GM23248 (cell line): ENCODE data around the gene RUFY2. TPM values are rescaled to one million over a fixed set of nuclear protein-coding genes. Genes with fewer than 3 reads are reported as not detected.

Experiments used
- DNase-seq: peaks from one replicate; pipeline ENCODE4 v3.0.0-alpha.2; 2015
- H2AFZ ChIP-seq: fragments of 200-600 bp; sonication (generic); 2 replicates; pipeline ENCODE4 v1.6.1; 2016; ENCODE audit warnings: antibody characterized with exemption
- H3F3A ChIP-seq: fragments of 200-600 bp; sonication (generic); 2 replicates; pipeline ENCODE4 v1.6.1; 2016; ENCODE audit warnings: mild to moderate bottlenecking, antibody characterized with exemption, mixed run types; ENCODE audit not compliant: insufficient read depth
- H3K27ac ChIP-seq: fragments of 200-600 bp; sonication (generic); 2 replicates; pipeline ENCODE4 v1.5.1; 2016; ENCODE audit warnings: mild to moderate bottlenecking
- H3K27me3 ChIP-seq: fragments of 200-600 bp; sonication (generic); replicated peaks from 2 replicates; pipeline ENCODE4 v1.6.1; 2016; ENCODE audit warnings: mild to moderate bottlenecking; ENCODE audit not compliant: insufficient read depth
- H3K36me3 ChIP-seq: fragments of 200-600 bp; sonication (generic); 2 replicates; pipeline ENCODE4 v1.6.1; 2016; ENCODE audit warnings: low read depth, mild to moderate bottlenecking
- H3K4me1 ChIP-seq: fragments of 200-600 bp; sonication (generic); 2 replicates; pipeline ENCODE4 v1.6.1; 2016; ENCODE audit warnings: mild to moderate bottlenecking; ENCODE audit not compliant: insufficient read depth
- H3K4me2 ChIP-seq: fragments of 200-600 bp; sonication (generic); one replicate; pipeline ENCODE4 v1.6.1; 2016; ENCODE audit warnings: mild to moderate bottlenecking; ENCODE audit not compliant: unreplicated experiment
- H3K4me3 ChIP-seq: fragments of 200-600 bp; sonication (generic); 2 replicates; pipeline ENCODE4 v1.5.1; 2016; ENCODE audit warnings: mild to moderate bottlenecking
- H3K79me2 ChIP-seq: fragments of 200-600 bp; sonication (generic); 2 replicates; pipeline ENCODE4 v1.6.1; 2016; ENCODE audit warnings: mild to moderate bottlenecking; ENCODE audit not compliant: insufficient read depth
- H3K9ac ChIP-seq: fragments of 200-600 bp; sonication (generic); 2 replicates; pipeline ENCODE4 v1.6.1; 2016; ENCODE audit warnings: mild to moderate bottlenecking
- H3K9me2 ChIP-seq: fragments of 200-600 bp; sonication (generic); 2 replicates; pipeline ENCODE4 v1.6.1; 2016; ENCODE audit warnings: mixed run types, mild to moderate bottlenecking, moderate library complexity; ENCODE audit not compliant: insufficient read depth
- H3K9me3 ChIP-seq: fragments of 200-600 bp; sonication (generic); one replicate; pipeline ENCODE4 v1.6.1; 2017; ENCODE audit warnings: low read depth
- H4K20me1 ChIP-seq: fragments of 200-600 bp; sonication (generic); 2 replicates; pipeline ENCODE4 v1.6.0; 2016; ENCODE audit not compliant: insufficient read depth
- EZH2 ChIP-seq: fragments of 200-600 bp; sonication (generic); IDR thresholded peaks from 2 replicates; pipeline ENCODE4 v1.6.1; 2018; ENCODE audit warnings: antibody characterized with exemption, mild to moderate bottlenecking; ENCODE audit not compliant: insufficient read depth, poor library complexity, severe bottlenecking
- EZH2phosphoT487 ChIP-seq: fragments of 200-600 bp; sonication (generic); IDR thresholded peaks from 2 replicates; pipeline ENCODE4 v1.6.1; 2018; ENCODE audit warnings: antibody characterized with exemption, moderate library complexity, mild to moderate bottlenecking, low read depth; ENCODE audit not compliant: insufficient read depth
- WGBS, 2 experiments: methylation state at CpG; one replicate each; pipeline ENCODE4 v1.1.6; 2015 to 2017; ENCODE audit warnings: low lambda C conversion rate in 2 of 2, low coverage in 1 of 2; ENCODE audit errors: missing lambda C conversion rate in 2 of 2; 5-methylcytosine and 5-hydroxymethylcytosine counted together
- in situ Hi-C: fragments of 300-500 bp; cut with MboI; formaldehyde crosslinking; loops from 2 replicates; pipeline ENCODE4 v1.15.0; 2020
- polyA plus RNA-seq: library from polyadenylated mRNA; unstranded; fragments of >200 nt; fragmentation: Nextera tagmentation; extraction: Ambion mirVana; gene quantifications from 2 replicates; pipeline ENCODE4 v1.2.1, GENCODE V29; 2016
- total RNA-seq: library from RNA; depleted of rRNA; stranded (reverse); fragments of >200 nt; shearing (Covaris generic); gene quantifications from 2 replicates; pipeline ENCODE4 v1.2.3, GENCODE V29; 2014

RUFY2 gene
- total and polyA plus RNA-seq, 2 experiments from 2014 or later: 11.2 to 20.6 TPM

DNA sequence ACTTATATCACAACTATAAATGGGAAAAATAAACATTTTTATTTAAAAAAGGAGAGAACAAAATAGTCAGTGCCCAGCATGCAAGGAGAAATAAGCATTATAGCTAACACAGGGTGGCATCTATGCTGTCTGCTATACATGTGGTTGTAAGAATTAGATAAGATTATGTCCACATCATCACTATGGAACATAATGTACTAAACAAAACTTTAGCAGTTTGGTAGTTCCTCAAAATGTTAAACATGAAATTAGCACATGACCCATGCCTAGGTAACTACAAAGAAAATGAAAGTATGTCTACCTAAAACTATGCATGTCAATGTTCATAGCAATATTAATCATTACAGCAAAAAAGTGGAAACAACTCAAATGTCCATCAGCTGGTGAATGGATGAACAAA, 28.7 kb upstream of the RUFY2 start:
- TF ChIP-seq EZH2phosphoT487: no peak
- TF ChIP-seq EZH2: no peak
- in situ Hi-C loops: no loop called here
- H3K9ac ChIP-seq: no peak overlapping the region

DNA sequence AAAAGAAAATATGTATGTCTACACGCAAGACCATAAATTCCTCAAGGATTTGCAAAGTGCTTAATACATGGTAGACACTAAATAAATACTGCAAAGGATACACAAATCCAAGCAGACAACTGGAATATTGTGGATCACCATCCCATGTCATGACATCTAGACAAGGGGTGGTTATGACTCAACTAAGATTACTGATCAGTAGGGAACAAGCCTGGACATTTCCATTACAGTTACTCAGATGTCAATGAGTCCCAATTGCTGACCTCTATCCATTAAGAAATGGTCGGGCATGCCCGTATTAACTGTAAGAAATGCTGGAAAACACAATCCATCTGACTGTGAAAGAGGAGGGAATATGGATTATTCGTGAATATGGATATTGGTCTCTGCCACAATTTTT, 27.6 kb upstream of the RUFY2 start:
- H3K36me3 ChIP-seq: no peaks in the 10 kb centered on the region
- H3K27me3 ChIP-seq: no peaks in the 10 kb centered on the region
- no peak for DNase-seq
- H4K20me1 ChIP-seq: no peaks in the 10 kb centered on the region
- H3K9me2 ChIP-seq: no peaks in the 10 kb centered on the region
- no peak overlapping the region for H3K27ac ChIP-seq
- no peaks in the 10 kb centered on the region for H3K79me2 ChIP-seq
- no peaks in the 10 kb centered on the region for H3F3A ChIP-seq
- WGBS, 2 experiments: 98 to 99% methylated on average over 4 of the region's 4 CpGs
- H3K9ac ChIP-seq: no peak overlapping the region
- H3K4me2 ChIP-seq: no peak overlapping the region
- H3K4me1 ChIP-seq: no peaks in the 10 kb centered on the region
- H2AFZ ChIP-seq: no peak overlapping the region
- in situ Hi-C loops: no loop called here
- no peak overlapping the region for H3K4me3 ChIP-seq
- no peaks in the 10 kb centered on the region for H3K9me3 ChIP-seq
- TF ChIP-seq EZH2phosphoT487 (no peak), EZH2 (no peak)

More for the DNA sequence above, 28.7 kb upstream of the RUFY2 start:
- Histone ChIP-seq H3K4me3 (no peak overlapping the region), H4K20me1 (no peaks in the 10 kb centered on the region), H3K27me3 (no peaks in the 10 kb centered on the region), H3K9me3 (no peaks in the 10 kb centered on the region), H3K4me1 (no peaks in the 10 kb centered on the region), H3K27ac (no peak overlapping the region), H3K4me2 (no peak overlapping the region), H3F3A (no peaks in the 10 kb centered on the region), H2AFZ (no peak overlapping the region), H3K36me3 (no peaks in the 10 kb centered on the region), H3K9me2 (no peaks in the 10 kb centered on the region), H3K79me2 (no peaks in the 10 kb centered on the region)
- DNase-seq: no peak

DNA sequence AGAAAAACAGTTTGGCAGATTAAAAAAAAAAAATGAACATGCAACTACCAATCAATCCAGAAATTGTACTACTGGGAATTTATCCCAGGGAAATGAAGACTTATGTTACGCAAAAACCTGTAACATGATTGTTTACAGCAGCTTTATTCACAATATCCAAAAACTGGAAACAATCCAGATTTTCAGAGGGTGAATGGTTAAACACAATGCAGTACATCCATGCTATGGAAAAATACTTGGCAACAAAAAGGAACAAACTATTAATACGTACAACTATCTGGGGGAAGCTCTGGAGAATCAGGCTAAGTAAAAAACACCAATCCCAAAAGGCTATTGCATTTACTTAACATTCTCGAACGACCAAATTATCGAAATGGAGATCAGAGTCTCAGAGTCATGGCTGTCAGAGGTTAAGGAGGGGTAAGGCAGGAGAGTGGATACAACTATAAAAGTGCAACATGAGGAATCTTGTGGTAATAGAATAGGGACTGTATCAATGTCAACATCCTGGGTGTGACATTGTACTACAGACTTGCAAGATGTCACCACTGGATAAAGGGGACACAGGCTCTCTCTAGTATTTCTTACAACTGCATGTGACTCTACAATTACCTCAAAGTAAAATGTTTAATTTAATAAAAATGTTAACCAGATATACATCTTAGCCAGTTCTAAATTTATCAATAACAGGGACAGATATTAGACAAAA, 21.5 kb upstream of the RUFY2 start:
- H3K36me3 ChIP-seq: no peaks in the 10 kb centered on the region
- H4K20me1 ChIP-seq: no peaks in the 10 kb centered on the region
- TF ChIP-seq EZH2phosphoT487 (no peak), EZH2 (no peak)
- no peak overlapping the region for H3K4me2 ChIP-seq
- no peak for DNase-seq
- in situ Hi-C loops: no loop called here
- no peak overlapping the region for H3K9ac ChIP-seq
- no peak overlapping the region for H2AFZ ChIP-seq
- H3K4me3 ChIP-seq: no peak overlapping the region
- no peak overlapping the region for H3K27ac ChIP-seq
- no peaks in the 10 kb centered on the region for H3K9me2 ChIP-seq
- no peaks in the 10 kb centered on the region for H3K79me2 ChIP-seq
- no peaks in the 10 kb centered on the region for H3K9me3 ChIP-seq
- no peaks in the 10 kb centered on the region for H3F3A ChIP-seq
- no peaks in the 10 kb centered on the region for H3K4me1 ChIP-seq
- WGBS, 2 experiments: 89 to 93% methylated on average over 5 of the region's 5 CpGs
- H3K27me3 ChIP-seq: no peaks in the 10 kb centered on the region

DNA sequence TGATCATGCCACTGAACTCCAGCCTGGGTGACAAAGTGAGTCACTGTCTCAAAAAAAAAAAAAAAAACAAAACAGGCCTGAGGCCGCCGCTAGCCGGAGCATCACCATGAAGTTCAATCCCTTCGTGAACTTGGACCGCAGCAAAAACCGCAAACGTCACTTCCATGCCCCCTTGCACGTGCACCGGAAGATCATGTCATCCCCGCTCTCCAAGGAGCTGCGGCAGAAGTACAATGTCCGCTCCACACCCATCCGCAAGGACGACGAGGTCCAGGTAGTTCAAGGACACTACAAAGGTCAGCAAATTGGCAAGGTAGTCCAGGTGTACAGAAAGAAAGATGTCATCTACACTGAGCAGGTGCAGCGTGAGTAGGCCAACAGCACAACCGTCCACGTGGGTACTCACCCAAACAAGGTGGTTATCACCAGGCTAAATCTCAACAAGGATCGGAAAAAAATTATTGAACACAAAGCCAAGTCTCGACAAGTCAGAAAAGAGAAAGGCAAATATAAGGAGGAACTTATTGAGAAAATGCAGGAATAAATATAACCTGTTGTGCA, 17.5 kb upstream of the RUFY2 start:
- Histone ChIP-seq H3K79me2 (no peaks in the 10 kb centered on the region), H3K36me3 (no peaks in the 10 kb centered on the region), H3K27ac (no peak overlapping the region), H3K9me2 (no peaks in the 10 kb centered on the region), H3K4me1 (no peaks in the 10 kb centered on the region), H3K27me3 (no peaks in the 10 kb centered on the region), H3F3A (no peaks in the 10 kb centered on the region), H4K20me1 (no peaks in the 10 kb centered on the region), H3K9ac (no peak overlapping the region), H2AFZ (no peak overlapping the region), H3K4me3 (no peak overlapping the region), H3K9me3 (no peaks in the 10 kb centered on the region), H3K4me2 (no peak overlapping the region)
- in situ Hi-C loops: no loop called here
- 95 to 96% methylated on average over 20 of the region's 20 CpGs for whole genome bisulfite sequencing, 2 experiments
- no peak for TF ChIP-seq EZH2
- no peak for TF ChIP-seq EZH2phosphoT487
- DNase-seq: no peak

DNA sequence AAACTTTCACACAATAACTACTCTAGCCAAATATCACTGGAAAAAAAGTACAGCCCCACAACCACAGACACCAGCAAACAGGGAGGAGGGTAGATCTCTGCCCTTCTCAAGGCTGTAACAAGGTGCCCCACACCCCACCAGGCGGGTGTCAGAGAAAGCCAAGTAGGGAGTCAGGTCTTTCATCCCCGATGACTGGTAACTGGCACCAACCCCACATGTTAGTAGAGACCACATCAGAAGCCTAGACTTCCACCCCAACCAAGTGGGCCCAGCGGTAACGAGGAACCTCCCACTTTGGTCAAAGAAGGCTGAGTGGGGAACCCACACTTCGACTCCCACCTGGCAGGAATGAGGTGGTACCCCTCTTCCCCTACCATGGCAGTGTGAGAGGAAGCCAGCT, 16.4 kb upstream of the RUFY2 start:
- in situ Hi-C loops: no loop called here
- no peaks in the 10 kb centered on the region for H3K36me3 ChIP-seq
- H3K9me3 ChIP-seq: no peaks in the 10 kb centered on the region
- whole genome bisulfite sequencing, 2 experiments: 94% methylated on average over 5 of the region's 5 CpGs
- no peaks in the 10 kb centered on the region for H3K4me1 ChIP-seq
- H3K27ac ChIP-seq: no peak overlapping the region
- no peaks in the 10 kb centered on the region for H3K9me2 ChIP-seq
- TF ChIP-seq EZH2phosphoT487: no peak
- TF ChIP-seq EZH2: no peak
- no peaks in the 10 kb centered on the region for H4K20me1 ChIP-seq
- H3K79me2 ChIP-seq: no peaks in the 10 kb centered on the region
- no peak overlapping the region for H3K9ac ChIP-seq
- H3F3A ChIP-seq: no peaks in the 10 kb centered on the region
- H2AFZ ChIP-seq: no peak overlapping the region
- no peak for DNase-seq
- H3K4me3 ChIP-seq: no peak overlapping the region
- no peaks in the 10 kb centered on the region for H3K27me3 ChIP-seq
- no peak overlapping the region for H3K4me2 ChIP-seq
